Testis (tissue), 3 donors: ENCODE results near the gene PGP. TPM values are rescaled to one million over a fixed set of nuclear protein-coding genes. Genes with fewer than 3 reads are reported as not detected.
"Not testable (repeated sequence)": the region's sequence is repeated elsewhere in the genome, so short reads cannot be mapped to it uniquely, and the experiment has no call there.

Experiments used
- DNase-seq: peaks from one replicate; pipeline ENCODE4 v3.0.0-alpha.2; 2019
- H3K27ac ChIP-seq, 2 donors: fragments of 200-600 bp; sonication (generic); one replicate each; pipeline ENCODE4 v1.5.1; 2019
- H3K27me3 ChIP-seq: fragments of 200-600 bp; sonication (generic); one replicate; pipeline ENCODE4 v1.5.1; 2019
- H3K36me3 ChIP-seq: fragments of 200-600 bp; sonication (generic); one replicate; pipeline ENCODE4 v1.5.1; 2017; ENCODE audit warnings: low read depth; ENCODE audit errors: missing control alignments
- H3K4me1 ChIP-seq: fragments of 200-600 bp; sonication (generic); one replicate; pipeline ENCODE4 v1.5.1; 2019
- H3K4me3 ChIP-seq, 2 donors: fragments of 200-600 bp; sonication (generic); one replicate each; pipeline ENCODE4 v1.5.1; 2017 to 2019
- H3K9me3 ChIP-seq: fragments of 200-600 bp; sonication (generic); one replicate; pipeline ENCODE4 v1.5.1; 2017
- POLR2A ChIP-seq: fragments of 450-650 bp; IDR thresholded peaks from one replicate; pipeline ENCODE4 v1.6.1; 2017; ENCODE audit warnings: antibody characterized with exemption, mild to moderate bottlenecking, moderate library complexity
- WGBS, 2 donors: methylation state at CpG; one replicate each; pipeline ENCODE4 v1.1.5; 2018; 5-methylcytosine and 5-hydroxymethylcytosine counted together
- intact Hi-C: fragments of 100-400 bp; cut with DNase I; formaldehyde crosslinking; loops from one replicate; pipeline ENCODE4 v1.15.1; 2023; ENCODE audit warnings: low total_unique reads
- polyA plus RNA-seq: library from polyadenylated mRNA; stranded (reverse); fragments of 350-450 nt; fragmentation: Illumina TruSeq; extraction: RNeasy Lipid Tissue Mini Kit (QIAGEN cat#74804); gene quantifications from one replicate; pipeline ENCODE4 v1.2.3, GENCODE V29; 2014; ENCODE audit warnings: low read depth, low replicate concordance; ENCODE audit not compliant: insufficient read depth
- total RNA-seq, 2 donors: library from RNA; depleted of rRNA; stranded (reverse); fragments of >200 nt; gene quantifications; one replicate each; pipeline ENCODE4 v1.2.3, GENCODE V29; 2016
- TF ChIP-seq, protein P1 (sequence below), 3 experiments: fragments of 450-650 bp in 2 of 3; fragments of 200-600 bp in 1 of 3; sonication (generic) in 1 of 3; IDR thresholded peaks; one replicate each; pipeline ENCODE4 v1.5.1; 2016 to 2019; ENCODE audit warnings: antibody characterized with exemption in 3 of 3, mild to moderate bottlenecking in 2 of 3, moderate library complexity in 1 of 3

The PGP gene
- total and polyA plus RNA-seq, 3 donors from 2014 or later = 50.0 to 118 (median 56.3) TPM

DNA sequence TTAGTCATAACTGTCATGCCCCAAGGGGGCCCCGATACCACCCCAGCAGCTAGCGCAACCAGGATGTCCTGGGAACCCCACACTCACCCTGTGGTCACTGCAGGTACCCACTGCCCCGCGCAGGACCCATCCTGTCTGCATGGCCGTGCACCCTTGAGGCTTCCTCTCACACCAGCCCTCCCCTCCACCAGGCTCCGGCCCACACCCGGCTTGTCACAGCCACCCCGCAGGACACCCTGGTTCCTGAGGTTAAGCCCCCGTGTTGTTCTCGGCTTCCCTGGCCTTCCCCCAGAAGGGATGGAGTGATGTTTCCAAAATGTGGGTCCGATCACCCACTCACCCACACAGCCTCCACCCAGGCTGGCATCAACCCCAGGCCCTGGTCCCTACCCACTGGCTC, 29.1 kb upstream of the PGP start:
- TF ChIP-seq, protein P1, sequence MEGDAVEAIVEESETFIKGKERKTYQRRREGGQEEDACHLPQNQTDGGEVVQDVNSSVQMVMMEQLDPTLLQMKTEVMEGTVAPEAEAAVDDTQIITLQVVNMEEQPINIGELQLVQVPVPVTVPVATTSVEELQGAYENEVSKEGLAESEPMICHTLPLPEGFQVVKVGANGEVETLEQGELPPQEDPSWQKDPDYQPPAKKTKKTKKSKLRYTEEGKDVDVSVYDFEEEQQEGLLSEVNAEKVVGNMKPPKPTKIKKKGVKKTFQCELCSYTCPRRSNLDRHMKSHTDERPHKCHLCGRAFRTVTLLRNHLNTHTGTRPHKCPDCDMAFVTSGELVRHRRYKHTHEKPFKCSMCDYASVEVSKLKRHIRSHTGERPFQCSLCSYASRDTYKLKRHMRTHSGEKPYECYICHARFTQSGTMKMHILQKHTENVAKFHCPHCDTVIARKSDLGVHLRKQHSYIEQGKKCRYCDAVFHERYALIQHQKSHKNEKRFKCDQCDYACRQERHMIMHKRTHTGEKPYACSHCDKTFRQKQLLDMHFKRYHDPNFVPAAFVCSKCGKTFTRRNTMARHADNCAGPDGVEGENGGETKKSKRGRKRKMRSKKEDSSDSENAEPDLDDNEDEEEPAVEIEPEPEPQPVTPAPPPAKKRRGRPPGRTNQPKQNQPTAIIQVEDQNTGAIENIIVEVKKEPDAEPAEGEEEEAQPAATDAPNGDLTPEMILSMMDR (IDR thresholded peaks at IDR 0.05) = no peak
- TF ChIP-seq POLR2A = no peak

DNA sequence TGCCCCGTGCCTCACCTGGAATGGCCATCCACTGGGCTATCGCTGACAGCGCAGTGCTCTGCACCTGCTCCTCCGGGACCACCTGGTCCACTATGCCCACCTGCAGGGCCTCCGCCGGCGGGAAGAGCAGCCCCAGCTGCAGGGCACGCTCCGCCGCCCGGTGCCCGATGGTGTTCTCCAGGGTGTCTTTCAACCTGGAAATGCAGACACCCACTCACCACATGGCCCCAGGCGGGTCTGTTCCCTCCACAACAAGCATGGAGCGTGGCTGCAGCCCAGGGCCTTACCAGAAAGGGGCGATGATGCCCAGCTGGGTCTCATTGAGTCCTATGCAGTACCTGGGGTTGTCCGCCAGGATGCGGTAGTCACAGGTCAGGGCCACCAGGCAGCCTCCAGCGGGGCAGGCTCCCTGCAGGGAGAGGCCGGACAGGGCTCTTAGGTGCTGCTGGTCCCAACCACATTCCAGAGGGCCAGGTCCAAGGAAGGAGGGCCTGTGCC, 28.4 kb upstream of the PGP start:
- Histone ChIP-seq H3K27me3 (no peaks in the 10 kb centered on the region), H3K9me3 (no peaks in the 10 kb centered on the region), H3K4me1 (no peaks in the 10 kb centered on the region), H3K4me3 (no peak overlapping the region), H3K36me3 (no peaks in the 10 kb centered on the region), H3K27ac (no peak overlapping the region)
- intact Hi-C loops = no loop called here
- DNase-seq = no peak
- TF ChIP-seq, protein P1 (IDR thresholded peaks at IDR 0.05) = no peak
- no peak for TF ChIP-seq POLR2A
- WGBS, 2 donors = 97% methylated on average over 19 of the region's 19 CpGs; no CpG with 5 or more reads in 1 of the 2 donors

More for the DNA sequence above, 29.1 kb upstream of the PGP start:
- H3K27me3 ChIP-seq = no peaks in the 10 kb centered on the region
- no peak for DNase-seq
- H3K36me3 ChIP-seq = no peaks in the 10 kb centered on the region
- 98 to 99% methylated on average over 6 to 11 of the region's 11 CpGs for WGBS, 2 donors
- no peaks in the 10 kb centered on the region for H3K4me1 ChIP-seq
- intact Hi-C loops = no loop called here
- H3K27ac ChIP-seq = no peak overlapping the region
- H3K9me3 ChIP-seq = no peaks in the 10 kb centered on the region
- H3K4me3 ChIP-seq = no peak overlapping the region

DNA sequence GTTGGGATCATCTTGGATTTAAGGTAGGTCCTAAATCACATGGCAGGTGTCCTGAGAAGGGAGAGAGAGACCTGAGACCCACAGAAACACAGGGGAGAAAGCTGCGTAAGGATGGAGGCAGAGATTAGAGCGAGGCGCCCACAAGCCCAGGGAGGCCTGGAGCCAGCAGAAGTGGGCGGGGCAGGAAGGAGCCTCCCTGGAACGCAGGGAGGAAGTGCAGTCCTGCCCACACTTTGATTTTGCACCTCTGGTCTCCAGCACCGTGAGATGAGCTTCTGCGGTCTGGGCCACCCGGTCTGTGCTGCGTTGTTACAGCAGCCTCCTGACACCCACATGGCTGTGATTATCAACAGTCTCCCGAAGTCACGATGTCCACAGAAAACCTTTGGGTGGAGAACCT, 28.0 kb upstream of the PGP start:
- Histone ChIP-seq H3K9me3 (no peaks in the 10 kb centered on the region), H3K27ac (no peak overlapping the region), H3K4me1 (no peaks in the 10 kb centered on the region), H3K27me3 (no peaks in the 10 kb centered on the region), H3K36me3 (no peaks in the 10 kb centered on the region), H3K4me3 (no peak overlapping the region)
- 75 to 80% methylated on average over 11 of the region's 11 CpGs for WGBS, 2 donors
- no peak for DNase-seq
- TF ChIP-seq POLR2A = no peak
- TF ChIP-seq, protein P1 (IDR thresholded peaks at IDR 0.05) = no peak
- intact Hi-C loops = no loop called here

DNA sequence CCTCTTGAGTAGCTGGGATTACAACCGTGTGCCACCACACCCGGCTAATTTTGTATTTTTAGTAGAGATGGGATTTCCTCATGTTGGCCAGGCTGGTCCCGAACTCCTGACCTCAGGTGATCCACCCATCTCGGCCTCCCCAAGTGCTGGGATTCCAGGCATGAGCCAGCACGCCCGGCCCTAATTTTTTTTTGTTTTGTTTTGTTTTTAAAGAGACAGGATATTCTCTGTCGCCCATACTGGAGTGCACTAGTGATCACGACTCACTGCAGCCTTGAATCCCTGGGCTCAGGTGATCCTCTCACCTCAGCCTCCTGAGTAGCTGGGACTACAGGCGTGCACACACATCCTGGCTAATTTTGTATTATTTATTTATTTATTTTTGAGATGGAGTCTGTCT, 25.7 kb upstream of the PGP start:
- intact Hi-C loops, DNase-seq, H3K9me3 ChIP-seq, H3K27me3 ChIP-seq, H3K27ac ChIP-seq, H3K4me1 ChIP-seq, H3K36me3 ChIP-seq, H3K4me3 ChIP-seq: not testable (repeated sequence)
- WGBS, 2 donors = 80 to 87% methylated on average over 9 of the region's 9 CpGs

DNA sequence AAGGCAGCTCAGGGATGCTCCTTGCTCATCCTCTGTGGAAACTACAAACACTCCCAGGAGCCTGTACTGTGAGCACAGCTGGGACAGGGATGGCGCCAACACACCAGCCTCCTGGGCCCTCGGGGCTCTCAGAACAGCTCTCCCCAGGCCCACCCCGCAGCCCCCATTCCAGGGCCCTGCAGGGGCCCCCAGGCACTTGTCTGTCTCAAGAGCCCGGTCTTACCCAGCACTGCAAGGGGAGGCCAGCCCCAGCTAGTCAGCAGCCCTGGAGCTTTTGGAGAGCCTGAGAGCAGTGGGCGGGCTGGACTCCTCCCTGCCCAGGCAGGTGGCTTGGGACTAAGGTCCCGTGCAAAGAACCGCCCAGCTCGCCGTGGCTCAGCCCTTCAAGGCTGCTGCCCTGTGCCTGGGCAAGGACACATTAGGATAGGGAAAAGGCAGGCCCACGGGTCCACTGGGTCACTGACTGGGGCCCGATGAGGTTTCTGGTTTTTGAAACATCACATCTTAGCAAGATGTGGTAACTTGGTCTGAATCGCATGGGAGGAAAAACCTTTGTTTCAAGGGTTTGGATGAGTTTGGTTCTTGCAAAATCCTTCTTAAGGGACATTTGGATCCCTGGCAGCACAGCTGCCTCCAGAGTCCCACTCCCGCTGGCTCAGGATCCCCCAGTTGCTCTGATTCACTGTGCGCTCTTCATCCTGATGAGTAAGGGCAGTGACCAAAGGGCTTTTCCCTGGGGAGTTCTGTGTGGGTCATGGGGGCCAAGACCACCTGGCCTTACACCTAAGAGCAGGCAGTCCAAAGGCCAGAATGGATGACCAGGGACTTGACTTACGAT, 24.4 kb upstream of the PGP start:
- Histone ChIP-seq H3K4me1 (peaks cover 9% of the 10 kb centered on the region), H3K9me3 (no peaks in the 10 kb centered on the region), H3K27me3 (no peaks in the 10 kb centered on the region), H3K27ac (no peak overlapping the region), H3K4me3 (no peak overlapping the region), H3K36me3 (no peaks in the 10 kb centered on the region)
- WGBS, 2 donors = 84 to 87% methylated on average over 5 to 15 of the region's 15 CpGs
- DNase-seq = no peak
- TF ChIP-seq, protein P1 (IDR thresholded peaks at IDR 0.05) = no peak
- TF ChIP-seq POLR2A = no peak
- intact Hi-C loops = no loop called here
